NB4 (cell line): ENCODE measurements around the gene DLGAP4.

ENCODE experiments used
- MYC ChIP-seq: IDR thresholded peaks from 2 replicates; pipeline ENCODE4 v1.6.1; 2011; ENCODE audit warnings: low read depth, low read length
- POLR2A ChIP-seq: IDR thresholded peaks from 2 replicates; pipeline ENCODE4 v1.6.1; 2011; ENCODE audit warnings: mild to moderate bottlenecking; ENCODE audit not compliant: insufficient read length; ENCODE audit errors: extremely low read depth
- TF ChIP-seq, protein P1 (sequence below): IDR thresholded peaks from one replicate; pipeline ENCODE4 v1.5.1; 2012; ENCODE audit warnings: low read depth, low read length
- TF ChIP-seq, protein P2 (sequence below): IDR thresholded peaks from 2 replicates; pipeline ENCODE4 v1.6.1; 2011; ENCODE audit warnings: low read depth, low read length

- TF ChIP-seq POLR2A, result no peak
- TF ChIP-seq, protein P1, sequence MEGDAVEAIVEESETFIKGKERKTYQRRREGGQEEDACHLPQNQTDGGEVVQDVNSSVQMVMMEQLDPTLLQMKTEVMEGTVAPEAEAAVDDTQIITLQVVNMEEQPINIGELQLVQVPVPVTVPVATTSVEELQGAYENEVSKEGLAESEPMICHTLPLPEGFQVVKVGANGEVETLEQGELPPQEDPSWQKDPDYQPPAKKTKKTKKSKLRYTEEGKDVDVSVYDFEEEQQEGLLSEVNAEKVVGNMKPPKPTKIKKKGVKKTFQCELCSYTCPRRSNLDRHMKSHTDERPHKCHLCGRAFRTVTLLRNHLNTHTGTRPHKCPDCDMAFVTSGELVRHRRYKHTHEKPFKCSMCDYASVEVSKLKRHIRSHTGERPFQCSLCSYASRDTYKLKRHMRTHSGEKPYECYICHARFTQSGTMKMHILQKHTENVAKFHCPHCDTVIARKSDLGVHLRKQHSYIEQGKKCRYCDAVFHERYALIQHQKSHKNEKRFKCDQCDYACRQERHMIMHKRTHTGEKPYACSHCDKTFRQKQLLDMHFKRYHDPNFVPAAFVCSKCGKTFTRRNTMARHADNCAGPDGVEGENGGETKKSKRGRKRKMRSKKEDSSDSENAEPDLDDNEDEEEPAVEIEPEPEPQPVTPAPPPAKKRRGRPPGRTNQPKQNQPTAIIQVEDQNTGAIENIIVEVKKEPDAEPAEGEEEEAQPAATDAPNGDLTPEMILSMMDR, result no peak
- TF ChIP-seq, protein P2, sequence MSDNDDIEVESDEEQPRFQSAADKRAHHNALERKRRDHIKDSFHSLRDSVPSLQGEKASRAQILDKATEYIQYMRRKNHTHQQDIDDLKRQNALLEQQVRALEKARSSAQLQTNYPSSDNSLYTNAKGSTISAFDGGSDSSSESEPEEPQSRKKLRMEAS, result no peak
- TF ChIP-seq MYC, result no peak
These were observed 98.4 kb downstream of the DLGAP4 start for GRCh38 chr20:36404435-36404978.
